Measurements from ENCODE around the gene GCK.

- TF ChIP-seq CTCF (IDR thresholded peaks at IDR 0.05) (no peak), ZFX (IDR thresholded peaks at IDR 0.05; ENCODE audit: borderline replicate concordance) (no peak)
Observed at GRCh38 chr7:44149571-44150465, 39.4 kb downstream of the GCK start.

All from 22Rv1 (cell line).